ENCODE results near the gene DSCAML1.

Gene DSCAML1

DNA sequence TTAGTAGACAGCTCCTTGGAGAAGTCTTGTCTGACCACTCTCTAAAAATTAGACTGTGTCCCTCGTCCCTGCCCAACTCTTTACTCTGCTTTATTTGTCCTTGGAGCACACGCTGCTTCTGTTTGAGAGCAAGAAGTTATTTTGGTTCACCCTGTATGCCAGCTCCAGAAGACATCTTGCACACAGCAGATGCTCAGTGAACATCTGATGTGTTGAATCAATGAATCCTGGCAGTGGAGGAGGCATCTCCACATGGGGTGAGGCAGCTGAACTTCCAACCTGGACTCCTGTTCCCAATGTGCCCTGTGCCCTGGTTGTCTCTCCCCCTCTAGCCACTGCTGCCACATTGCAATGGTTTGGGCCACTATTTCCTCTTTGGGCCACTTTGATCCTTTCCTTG lies 255.8 kb downstream of the DSCAML1 start:
- DNase-seq, result no peak

DNA sequence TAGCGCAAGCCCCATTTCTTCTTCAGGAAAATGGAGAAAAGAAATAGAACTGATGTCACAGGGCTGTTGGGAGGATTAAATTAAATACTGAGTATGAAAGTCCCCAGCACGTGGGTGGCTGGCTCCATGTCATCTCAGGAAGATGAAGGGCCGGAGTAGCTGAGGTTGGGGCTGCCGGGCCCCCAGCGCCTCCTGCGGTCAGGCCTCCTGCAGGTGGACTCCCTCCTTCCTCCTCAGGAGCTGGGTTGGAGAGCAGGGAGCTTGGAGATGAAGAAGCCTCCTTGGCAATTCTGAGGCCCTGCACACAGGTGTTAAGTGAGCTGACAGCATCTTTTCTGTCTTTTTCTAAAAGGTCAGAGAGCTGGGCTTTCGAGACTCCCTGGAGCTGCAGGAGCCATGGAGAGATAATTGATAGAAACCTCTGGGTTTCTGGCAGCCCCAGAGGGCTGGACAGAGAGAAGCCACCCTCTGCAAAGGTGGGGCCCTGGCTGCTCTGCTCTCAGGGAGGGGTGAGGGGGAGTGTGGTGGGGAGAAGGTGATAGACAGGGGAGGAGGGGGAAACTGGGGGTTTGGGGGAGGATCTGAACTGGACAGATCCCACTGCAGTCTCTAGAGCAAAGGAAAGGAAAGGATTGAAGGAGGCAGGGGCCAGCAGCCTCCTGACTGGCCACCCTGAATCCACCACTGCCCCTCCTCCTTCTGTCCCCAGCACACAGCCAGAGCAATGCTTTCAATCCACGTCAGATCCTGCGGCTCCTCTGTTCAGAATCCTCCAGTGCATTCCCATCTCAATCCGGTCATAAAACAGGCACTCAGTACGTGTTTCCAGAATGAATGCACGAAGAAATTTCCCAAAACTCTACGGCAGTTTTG lies 258.5 kb downstream of the DSCAML1 start:
- DNase-seq, result no peak

GRCh38 chr11:117535850-117536411 lies 261.1 kb downstream of the DSCAML1 start:
- DNase-seq, result peak; percentile 72

GRCh38 chr11:117535201-117535849 lies 261.7 kb downstream of the DSCAML1 start:
- DNase-seq, result peak; percentile 85

GRCh38 chr11:117532568-117532967 lies 264.4 kb downstream of the DSCAML1 start:
- no peak for DNase-seq

GRCh38 chr11:117529816-117530215 lies 267.2 kb downstream of the DSCAML1 start:
- DNase-seq, result no peak

GRCh38 chr11:117528097-117528721 lies 268.8 kb downstream of the DSCAML1 start:
- DNase-seq, result peak; percentile 28

DNA sequence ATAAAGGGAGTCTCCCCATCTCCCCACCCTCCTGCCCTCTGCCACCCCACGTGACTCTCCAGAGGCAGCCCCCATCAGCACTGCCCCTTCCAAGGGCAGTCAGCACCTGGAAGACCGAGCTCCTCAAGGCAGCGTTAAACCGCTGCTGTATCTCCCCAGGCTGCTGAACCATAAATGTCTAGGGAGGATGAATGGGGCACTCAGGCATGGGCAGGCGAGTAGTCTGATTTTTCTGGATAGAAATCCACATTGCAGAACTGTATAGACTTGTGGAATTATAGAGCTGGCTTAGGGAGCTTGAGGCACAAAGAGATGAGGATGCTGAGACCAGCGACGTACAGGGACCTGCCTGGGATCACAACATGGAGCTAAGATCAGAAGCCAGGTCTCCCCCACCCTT lies 269.7 kb downstream of the DSCAML1 start:
- no peak for DNase-seq

DNA sequence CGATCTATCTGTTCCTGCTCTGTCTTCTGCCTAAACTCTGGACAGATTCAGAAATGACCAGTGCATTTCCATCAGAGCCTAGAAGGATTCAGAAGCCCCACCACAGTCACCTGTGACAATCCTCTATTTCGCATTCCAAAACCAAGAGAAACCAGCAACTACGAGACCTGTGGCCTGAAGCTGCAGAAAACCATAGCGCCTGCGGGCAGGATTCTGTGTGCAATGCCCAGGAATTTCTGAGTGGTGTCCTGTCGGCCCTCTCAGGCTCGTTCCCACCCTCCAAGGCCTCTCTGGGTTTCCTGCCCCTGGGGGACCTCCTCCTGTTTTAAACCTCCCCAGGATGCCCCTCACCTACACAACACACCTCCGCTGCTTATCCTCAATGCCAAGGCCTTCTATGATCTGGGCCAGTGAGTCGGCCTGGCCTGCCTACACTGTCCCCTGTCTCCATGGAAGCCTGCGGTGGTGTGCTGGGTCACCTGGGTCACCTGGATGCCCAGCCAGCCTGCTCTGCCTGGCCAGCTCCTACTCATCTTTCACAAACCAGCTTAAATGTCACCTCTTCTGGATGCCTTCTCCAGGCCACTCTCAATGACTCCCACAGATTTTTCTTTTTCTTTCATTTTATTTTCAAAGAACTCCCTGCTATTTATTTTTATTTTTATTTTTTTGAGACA lies 271.0 kb downstream of the DSCAML1 start:
- no peak for DNase-seq

DNA sequence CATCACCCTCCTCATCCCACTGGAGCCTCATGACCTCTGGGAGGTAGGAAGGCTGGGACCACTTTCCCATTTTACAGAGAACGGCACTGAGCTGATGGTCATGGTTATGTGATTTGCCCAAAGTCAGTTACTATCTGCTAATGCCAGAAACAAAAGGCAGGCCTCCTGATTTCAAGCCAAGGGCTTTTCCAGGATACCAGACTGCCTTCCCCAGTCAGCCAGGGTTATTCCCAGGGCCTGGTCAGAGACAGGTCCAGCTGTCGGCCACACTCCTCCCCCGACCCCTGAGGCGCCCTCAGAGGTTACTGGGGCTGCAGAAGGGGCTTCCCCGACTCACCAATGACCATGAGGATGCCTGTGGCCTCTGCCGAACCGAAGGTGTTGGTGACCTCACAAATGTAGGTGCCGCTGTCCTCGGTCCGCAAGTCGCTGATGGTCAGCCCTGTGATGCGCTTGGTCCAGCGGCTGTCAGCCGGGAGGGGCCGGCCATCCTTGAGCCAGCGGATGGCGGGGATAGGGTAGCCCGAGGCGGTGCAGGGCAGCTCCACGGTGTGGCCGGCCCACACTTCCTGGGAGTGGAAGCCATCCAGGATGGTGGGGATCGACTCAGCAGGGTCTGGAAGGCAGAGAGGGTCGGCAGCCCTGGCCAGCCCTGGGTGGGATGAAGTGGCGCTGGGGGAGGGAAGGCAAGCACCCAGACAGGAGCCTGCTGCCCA lies 272.4 kb downstream of the DSCAML1 start:
- DNase-seq, result no peak

DNA sequence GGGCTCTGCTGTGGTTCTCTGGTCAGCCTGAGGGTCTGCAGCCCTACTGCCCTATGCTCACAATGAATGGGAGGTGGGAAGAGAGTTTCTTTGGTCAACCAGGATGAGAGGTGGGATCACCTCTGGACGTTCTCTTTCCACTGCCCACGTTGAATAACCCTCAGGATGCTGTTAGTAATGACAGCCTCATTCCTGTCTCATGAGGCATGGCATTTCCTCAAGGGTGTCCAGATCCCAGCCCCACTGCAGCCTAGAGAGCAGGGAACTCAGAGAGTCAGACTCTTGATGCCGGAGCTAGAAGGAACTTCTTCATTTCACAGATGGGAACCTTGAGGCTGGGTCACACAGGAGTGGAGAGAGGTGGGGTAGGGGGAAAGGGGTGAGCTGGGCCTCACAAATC lies 273.3 kb downstream of the DSCAML1 start:
- DNase-seq, result no peak

- DNase-seq, result no peak
Measured at GRCh38 chr11:117521974-117522373, 275.0 kb downstream of the DSCAML1 start.

DNA sequence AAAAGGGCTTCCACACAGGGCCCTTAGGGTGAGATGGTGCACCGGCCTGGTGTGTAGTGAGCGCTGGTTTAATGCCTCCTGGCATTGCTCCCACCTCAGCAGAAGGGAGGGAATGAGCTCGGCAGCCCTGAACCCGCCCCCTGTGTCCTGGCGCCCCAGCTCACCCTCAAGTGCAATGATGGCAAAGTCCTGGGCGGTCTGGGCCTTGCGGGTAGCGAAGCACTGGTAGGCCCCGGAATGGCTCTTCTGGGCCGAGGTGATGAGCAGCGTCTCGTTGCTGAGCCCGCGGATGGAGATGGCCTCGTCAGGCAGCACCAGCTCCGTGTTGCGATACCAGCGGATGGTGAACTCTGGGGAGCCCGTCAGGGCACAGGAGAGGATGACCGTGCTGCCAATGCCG lies 276.1 kb downstream of the DSCAML1 start:
- DNase-seq, result no peak

DNA sequence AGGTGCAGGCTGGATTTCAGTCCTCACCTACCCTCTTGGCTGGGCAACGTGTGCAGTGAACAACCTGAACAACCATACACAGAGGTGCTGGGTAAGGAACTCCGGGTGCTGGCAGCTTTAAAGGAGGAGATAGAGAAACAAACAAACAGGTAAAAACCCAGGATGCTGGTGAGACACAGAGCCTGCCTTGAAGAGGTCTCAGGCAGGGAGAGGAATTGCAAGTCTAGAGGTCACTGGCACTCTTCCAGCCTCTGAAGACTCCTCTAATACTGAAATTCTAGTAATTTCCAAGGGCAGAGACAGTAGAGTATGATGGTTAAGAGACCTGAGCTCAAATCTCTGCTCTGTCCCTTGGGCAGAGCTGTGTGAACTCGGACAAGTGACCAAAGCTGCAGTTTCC lies 276.8 kb downstream of the DSCAML1 start:
- peak; percentile 25 for DNase-seq

DNA sequence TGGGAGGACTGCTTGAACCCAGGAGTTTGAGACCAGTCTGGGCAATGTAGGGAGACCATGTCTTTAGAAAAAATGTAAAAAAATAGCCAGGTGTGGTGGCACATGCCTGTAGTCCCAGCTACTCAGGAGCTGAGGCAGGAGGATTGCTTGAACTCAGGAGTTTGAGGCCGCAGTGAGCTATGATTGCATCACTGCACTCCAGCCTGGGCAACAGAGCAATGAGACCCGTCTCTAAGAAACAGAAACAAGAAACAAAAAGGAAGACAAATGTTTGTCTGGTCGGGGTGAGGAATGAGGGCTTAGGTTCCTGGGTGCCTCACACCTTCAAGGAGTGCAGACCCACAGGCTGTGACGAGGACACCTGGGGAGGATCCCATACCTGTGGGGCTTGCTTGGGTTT lies 277.4 kb downstream of the DSCAML1 start:
- DNase-seq, result peak; percentile 46

DNA sequence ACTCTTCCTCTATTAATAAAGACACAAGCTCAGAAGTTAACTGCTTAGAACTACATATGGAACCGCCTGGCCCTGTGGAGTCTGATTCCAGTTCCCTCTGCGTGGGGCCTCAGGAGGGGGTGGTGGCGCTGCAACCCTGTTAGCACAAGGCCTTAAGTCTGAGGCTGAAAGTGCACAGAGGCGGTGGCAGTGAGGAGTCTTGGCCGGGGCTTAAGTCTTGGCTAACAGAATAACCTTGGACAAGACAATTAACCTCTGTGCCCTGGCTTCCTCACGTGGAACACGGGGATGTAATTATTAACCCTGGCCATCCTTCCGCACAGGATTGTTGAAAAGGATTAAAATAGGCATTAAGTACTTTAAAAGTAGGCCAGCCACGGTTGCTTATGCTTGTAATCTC lies 277.8 kb downstream of the DSCAML1 start:
- DNase-seq, result peak; percentile 58

DNA sequence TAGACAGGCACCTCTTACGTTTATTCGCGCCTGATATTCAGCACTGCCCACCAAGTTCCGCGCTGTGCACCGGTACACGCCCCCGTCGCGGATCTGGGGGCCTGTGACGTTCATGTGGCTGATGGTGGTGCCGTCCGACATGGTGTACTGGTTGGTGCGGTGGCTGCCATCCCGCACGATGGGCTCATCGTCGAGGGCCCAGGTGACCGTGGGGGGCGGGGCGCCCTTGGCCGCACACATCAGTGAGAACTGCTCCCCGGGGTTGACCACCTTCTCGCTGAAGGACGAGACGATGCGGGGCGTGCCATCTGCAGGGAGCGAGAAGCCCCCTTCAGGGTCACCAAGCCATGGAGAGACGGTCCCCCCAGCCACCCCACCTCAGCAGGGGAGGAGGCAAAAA lies 278.6 kb downstream of the DSCAML1 start:
- no peak for DNase-seq

DNA sequence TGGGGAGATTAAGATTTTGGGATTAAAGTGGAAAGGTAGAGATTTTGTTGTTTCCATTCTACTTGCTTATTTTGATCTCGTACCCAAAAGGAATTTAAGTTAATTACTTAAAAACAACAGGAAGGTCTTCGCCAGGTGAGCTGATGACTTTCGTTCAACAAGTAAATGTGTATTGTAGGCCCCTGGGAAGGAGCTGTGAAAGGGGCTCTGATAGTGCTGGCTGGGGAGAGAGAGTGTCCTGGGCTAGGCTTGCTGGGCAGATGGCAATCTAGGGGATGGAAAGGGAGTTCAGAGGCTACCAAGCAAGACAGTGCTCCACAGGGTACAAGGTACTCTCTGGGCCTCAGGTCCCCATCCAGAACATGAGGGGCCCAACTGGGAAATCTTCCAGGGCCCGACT lies 279.9 kb downstream of the DSCAML1 start:
- no peak for DNase-seq

GRCh38 chr11:117515892-117516787 lies 280.9 kb downstream of the DSCAML1 start:
- DNase-seq, result no peak

DNA sequence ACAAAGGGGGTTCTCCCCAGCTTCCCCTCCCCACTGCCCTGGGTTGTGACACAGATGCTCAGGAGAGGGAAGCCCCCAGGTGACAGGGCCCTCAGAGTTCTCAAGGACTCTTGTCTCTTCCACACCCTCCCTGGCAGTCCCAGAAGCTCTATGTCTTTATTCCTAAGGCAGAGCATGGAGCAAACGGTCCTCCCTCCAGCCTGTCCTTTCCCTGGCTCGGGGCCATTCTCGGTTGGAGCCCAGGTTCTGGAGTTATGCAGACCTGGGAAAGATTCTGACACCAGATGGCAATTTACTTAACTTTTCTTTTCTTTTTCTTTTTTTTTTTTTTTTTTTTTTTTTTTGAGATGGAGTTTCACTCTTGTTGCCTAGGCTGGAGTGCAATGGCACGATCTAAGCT lies 282.8 kb downstream of the DSCAML1 start:
- DNase-seq, result no peak

DNA sequence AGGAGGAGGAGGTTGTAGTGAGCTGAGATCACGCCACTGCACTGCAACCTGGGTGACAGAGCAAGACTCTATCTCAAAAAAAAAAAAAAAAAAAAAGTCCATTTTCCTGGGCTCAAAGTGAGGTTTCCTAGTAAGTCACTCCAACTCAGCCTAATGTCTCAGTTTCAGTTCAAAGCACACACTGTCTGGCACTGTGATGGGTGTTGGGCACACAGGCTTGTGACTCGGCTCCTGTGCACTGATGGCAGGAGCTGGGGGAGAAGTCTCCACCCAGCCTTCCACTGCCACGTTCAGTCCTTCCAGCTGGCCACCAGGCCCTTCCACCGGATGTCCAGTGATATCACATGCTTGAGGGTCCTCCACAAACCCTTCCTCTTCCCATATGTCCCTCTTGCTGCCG lies 283.4 kb downstream of the DSCAML1 start:
- no peak for DNase-seq

Data from DMS53 (cell line).